Measurements from ENCODE around the gene FLAD1. TPM values are rescaled to one million over a fixed set of nuclear protein-coding genes. Genes with fewer than 3 reads are reported as not detected.

Gene FLAD1
- total and polyA plus RNA-seq, 2 of the 4 experiments (the other 2 are of a cell fraction), result 26.3 to 37.3 TPM

DNA sequence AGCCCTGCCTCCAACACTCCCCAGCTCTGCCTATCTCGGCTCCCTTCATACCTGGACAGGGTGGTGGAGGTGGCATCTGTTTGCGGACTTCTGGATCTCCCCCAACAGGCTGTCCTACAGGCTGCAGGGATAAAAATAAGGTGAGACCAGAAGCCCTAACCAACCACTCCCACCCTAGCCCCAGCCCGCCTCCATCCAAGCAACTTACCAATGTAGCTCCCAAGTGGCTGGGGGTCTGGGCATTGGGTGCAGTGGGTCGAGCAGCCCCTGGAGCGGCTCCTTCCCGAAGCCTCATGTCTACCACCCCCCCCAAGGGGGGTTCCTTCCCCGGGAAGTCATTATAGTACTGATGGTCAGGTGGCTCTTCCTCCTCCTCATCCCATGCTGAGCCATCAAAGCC is 17.0 kb upstream of the FLAD1 start:
- in situ Hi-C loops (cut with MboI; ENCODE audit: low sequenced_read_pairs), result no loop called here
- WGBS, 2 experiments (ENCODE audit: extremely low coverage in 2 of 2, insufficient read length in 1 of 2), result no CpG with 5 or more reads among the region's 7 CpGs
- Histone ChIP-seq H3K27me3 (ENCODE audit: control insufficient read depth, insufficient read depth, low read length) (no peaks in the 10 kb centered on the region), H2AK9ac (replicated peaks; ENCODE audit: low read depth, low read length, poor library complexity) (no peak overlapping the region), H3K27ac (ENCODE audit: insufficient read depth, low read length) (no peak overlapping the region), H2AFZ (replicated peaks; ENCODE audit: low read length, poor library complexity) (no peak overlapping the region), H2AK5ac (ENCODE audit: low read depth, low read length) (no peak overlapping the region), H3K18ac (ENCODE audit: low read depth, low read length) (no peak overlapping the region), H3K9ac (ENCODE audit: low read depth, low read length) (no peak overlapping the region), H3K79me1 (ENCODE audit: low read depth in 1 of 2, low read length in 2 of 2) (peaks cover 20 to 79% of the 10 kb centered on the region in 2 experiments), H2BK20ac (ENCODE audit: low read depth, low read length) (no peak overlapping the region), H4K8ac (ENCODE audit: low read depth in 2 of 2, low read length in 2 of 2) (no peak overlapping the region), H3K9me3 (ENCODE audit: control insufficient read depth, insufficient read depth, low read length) (no peaks in the 10 kb centered on the region), H3K4me3 (ENCODE audit: insufficient read depth, low read depth, low read length) (no peak overlapping the region), H3K14ac (replicated peaks; ENCODE audit: low read depth, low read length) (no peak overlapping the region), H4K5ac (ENCODE audit: low read depth, low read length) (no peak overlapping the region), H3K4me2 (ENCODE audit: low read depth, low read length) (no peak overlapping the region), H2BK120ac (ENCODE audit: low read depth, low read length) (no peak overlapping the region), H2BK15ac (ENCODE audit: low read depth, low read length) (no peak overlapping the region), H3K4me1 (ENCODE audit: control insufficient read depth, insufficient read depth, low read length) (peaks cover 10% of the 10 kb centered on the region), H3K56ac (ENCODE audit: extremely low read depth, insufficient read depth, low read length) (no peak overlapping the region), H4K20me1 (ENCODE audit: insufficient read depth, low read length) (peaks cover 47% of the 10 kb centered on the region), H4K91ac (ENCODE audit: insufficient read depth, low read depth, low read length) (no peak overlapping the region), H3K23ac (ENCODE audit: low read depth, low read length) (no peak overlapping the region), H3K9me1 (ENCODE audit: insufficient read depth, low read length) (peaks cover under 1% of the 10 kb centered on the region; the same call in 1 of the 2 replicates), H3K4ac (ENCODE audit: low read depth, low read length) (no peak overlapping the region), H3K36me3 (ENCODE audit: control insufficient read depth, insufficient read depth, low read length) (peaks cover 58% of the 10 kb centered on the region), H2BK5ac (ENCODE audit: low read depth, low read length, poor library complexity, severe bottlenecking) (no peak overlapping the region)
- ATAC-seq (ENCODE audit: low read depth), result no peak
- ChIA-PET POLR2A (ENCODE audit: unreplicated experiment) (no interaction called here), CTCF (interaction anchor here (1.2 kb wide), 1 partner anchor 33 kb away, joined by 4 read pairs; no protein-coding TSS in a partner anchor)
- intact Hi-C loops (cut with micrococcal nuclease), result no loop called here
- dilution Hi-C loops (cut with HindIII; ENCODE audit: low sequenced_read_pairs, unreplicated experiment), result no loop called here
- no peak for DNase-seq
- TF ChIP-seq, protein P1, sequence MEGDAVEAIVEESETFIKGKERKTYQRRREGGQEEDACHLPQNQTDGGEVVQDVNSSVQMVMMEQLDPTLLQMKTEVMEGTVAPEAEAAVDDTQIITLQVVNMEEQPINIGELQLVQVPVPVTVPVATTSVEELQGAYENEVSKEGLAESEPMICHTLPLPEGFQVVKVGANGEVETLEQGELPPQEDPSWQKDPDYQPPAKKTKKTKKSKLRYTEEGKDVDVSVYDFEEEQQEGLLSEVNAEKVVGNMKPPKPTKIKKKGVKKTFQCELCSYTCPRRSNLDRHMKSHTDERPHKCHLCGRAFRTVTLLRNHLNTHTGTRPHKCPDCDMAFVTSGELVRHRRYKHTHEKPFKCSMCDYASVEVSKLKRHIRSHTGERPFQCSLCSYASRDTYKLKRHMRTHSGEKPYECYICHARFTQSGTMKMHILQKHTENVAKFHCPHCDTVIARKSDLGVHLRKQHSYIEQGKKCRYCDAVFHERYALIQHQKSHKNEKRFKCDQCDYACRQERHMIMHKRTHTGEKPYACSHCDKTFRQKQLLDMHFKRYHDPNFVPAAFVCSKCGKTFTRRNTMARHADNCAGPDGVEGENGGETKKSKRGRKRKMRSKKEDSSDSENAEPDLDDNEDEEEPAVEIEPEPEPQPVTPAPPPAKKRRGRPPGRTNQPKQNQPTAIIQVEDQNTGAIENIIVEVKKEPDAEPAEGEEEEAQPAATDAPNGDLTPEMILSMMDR (conservative IDR thresholded peaks at IDR 0.05; ENCODE audit: low read depth, low read length), result no peak
- no peak for TF ChIP-seq NFE2L2 (IDR thresholded peaks at IDR 0.05; ENCODE audit: low read depth, low read length)
- TF ChIP-seq CHD1 (IDR thresholded peaks at IDR 0.05; ENCODE audit: low read depth, low read length), result no peak
- TF ChIP-seq FOS (IDR thresholded peaks at IDR 0.05; ENCODE audit: low read depth, low read length), result no peak
- TF ChIP-seq MAZ (IDR thresholded peaks at IDR 0.05; ENCODE audit: borderline replicate concordance, low read depth, low read length), result no peak
- no peak for TF ChIP-seq MXI1 (IDR thresholded peaks at IDR 0.05; ENCODE audit: borderline replicate concordance, low read depth, low read length)
- no peak for TF ChIP-seq RFX5 (IDR thresholded peaks at IDR 0.05; ENCODE audit: low read depth, low read length)
- no peak for TF ChIP-seq POLR2A (IDR thresholded peaks at IDR 0.05; ENCODE audit: low read depth, low read length)
- TF ChIP-seq MAFK (IDR thresholded peaks at IDR 0.05; ENCODE audit: low read depth, low read length), result no peak
- no peak for TF ChIP-seq CEBPB (IDR thresholded peaks at IDR 0.05; ENCODE audit: low read depth, low read length)
- TF ChIP-seq SMC3 (IDR thresholded peaks at IDR 0.05; ENCODE audit: low read depth, low read length), result no peak
- TF ChIP-seq RAD21 (IDR thresholded peaks at IDR 0.05; ENCODE audit: low read length), result no peak
- TF ChIP-seq RCOR1 (IDR thresholded peaks at IDR 0.05; ENCODE audit: insufficient replicate concordance, low read length), result no peak
- TF ChIP-seq BHLHE40 (IDR thresholded peaks at IDR 0.05; ENCODE audit: low read depth, low read length), result no peak
- BruUV-seq (replicated peaks), result no TSS peak
